Neuron (in vitro differentiated cells): ENCODE measurements around the gene ABCA2.
A peak's percentile ranks its signal among the peaks of the same experiment; 100 is the strongest.

Source experiments
- H2AFZ ChIP-seq: one replicate; pipeline ENCODE4 v1.6.1; 2013; ENCODE audit warnings: low read depth, mild to moderate bottlenecking, inconsistent platforms, low read length, moderate library complexity
- H3K27me3 ChIP-seq: one replicate; pipeline ENCODE4 v1.6.1; 2013; ENCODE audit warnings: low read length; ENCODE audit not compliant: insufficient read depth
- H3K36me3 ChIP-seq: one replicate; pipeline ENCODE4 v1.6.1; 2013; ENCODE audit warnings: low read length; ENCODE audit not compliant: insufficient read depth
- H3K4me1 ChIP-seq: one replicate; pipeline ENCODE4 v1.6.1; 2013; ENCODE audit warnings: low read length; ENCODE audit not compliant: insufficient read depth
- H3K4me3 ChIP-seq: 2 replicates; pipeline ENCODE4 v1.5.1; 2013; ENCODE audit warnings: mild to moderate bottlenecking, low read length, moderate library complexity
- H3K9me3 ChIP-seq: one replicate; pipeline ENCODE4 v1.6.1; 2013; ENCODE audit warnings: low read length

Gene ABCA2

GRCh38 chr9:137055385-137056364, 27.6 kb upstream of the ABCA2 start:
- Histone ChIP-seq H2AFZ (no peak overlapping the region), H3K36me3 (no peaks in the 10 kb centered on the region), H3K4me3 (no peak overlapping the region), H3K9me3 (no peaks in the 10 kb centered on the region), H3K4me1 (peaks cover 13% of the 10 kb centered on the region), H3K27me3 (peaks cover 66% of the 10 kb centered on the region)

GRCh38 chr9:137054932-137055384, 26.9 kb upstream of the ABCA2 start:
- Histone ChIP-seq H3K27me3 (peaks cover 73% of the 10 kb centered on the region), H3K36me3 (no peaks in the 10 kb centered on the region), H3K4me1 (peaks cover 13% of the 10 kb centered on the region), H3K9me3 (no peaks in the 10 kb centered on the region), H3K4me3 (no peak overlapping the region), H2AFZ (no peak overlapping the region)

DNA sequence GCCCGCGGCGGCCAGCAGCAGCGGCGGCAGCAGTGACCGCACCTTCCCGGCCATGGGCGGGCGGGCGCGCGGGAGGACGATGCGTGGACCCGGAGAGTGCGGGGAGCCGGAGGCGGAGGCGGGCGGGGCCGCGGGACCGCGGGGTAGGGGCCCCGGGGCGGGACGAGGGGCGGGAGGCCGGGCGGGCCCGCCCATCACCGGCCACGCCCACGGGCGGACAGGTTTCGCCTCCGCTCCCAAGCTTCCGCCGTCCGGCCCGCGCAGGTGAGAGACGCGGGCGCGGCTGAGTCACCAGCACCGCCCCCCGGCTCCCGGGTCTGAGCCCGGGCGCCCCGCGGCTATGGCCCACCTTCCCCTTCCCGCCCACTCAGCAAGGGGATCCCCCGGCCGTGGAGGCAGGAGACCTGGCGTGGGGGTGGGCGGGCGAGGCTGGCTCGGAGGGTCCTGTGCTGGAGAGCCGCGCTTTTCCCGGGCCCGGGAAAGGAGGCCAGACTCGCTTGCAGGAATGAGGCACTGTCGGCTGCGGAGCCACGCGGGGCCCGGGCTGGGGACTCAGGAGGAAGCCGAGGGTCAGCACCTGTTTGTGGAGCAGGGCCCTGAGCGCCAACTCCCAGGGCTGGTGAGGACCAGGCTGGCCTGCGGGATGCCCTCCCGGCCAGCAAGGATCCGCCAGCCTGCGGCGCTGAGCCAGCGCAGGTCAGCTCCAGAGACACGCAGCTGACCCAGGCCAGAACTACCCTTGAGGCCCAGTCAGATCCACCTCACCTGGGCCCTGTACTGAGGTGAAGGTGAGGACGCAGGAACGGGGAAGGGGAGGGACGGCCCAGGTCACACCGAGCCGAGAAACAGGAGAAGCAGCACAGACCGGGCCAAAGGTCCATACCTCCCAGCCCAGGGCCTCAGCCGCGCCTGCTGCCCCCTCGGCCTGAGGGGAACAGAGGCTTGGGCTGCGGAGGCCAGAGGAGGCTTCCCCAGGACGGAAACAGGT, 26.2 kb upstream of the ABCA2 start, which contains the start of gene ENTPD2:
TSS of gene ENTPD2 (minus strand) at position 118 of the 988 bp plus-strand sequence. CDS start at position 54, 64 bp downstream.
- no peak within 1 kb of the TSS for H3K4me3 ChIP-seq

GRCh38 chr9:137052998-137053943, 25.2 kb upstream of the ABCA2 start:
- Histone ChIP-seq H3K4me3 (no peak overlapping the region), H3K9me3 (no peaks in the 10 kb centered on the region), H3K27me3 (peaks cover 77% of the 10 kb centered on the region), H3K4me1 (peaks cover 13% of the 10 kb centered on the region), H3K36me3 (no peaks in the 10 kb centered on the region), H2AFZ (no peak overlapping the region)

More for the DNA sequence above, 26.2 kb upstream of the ABCA2 start, which contains the start of gene ENTPD2:
- Histone ChIP-seq H3K27me3 (peaks cover 80% of the 10 kb centered on the region), H2AFZ (no peak within 1 kb of the TSS), H3K9me3 (no peaks in the 10 kb centered on the region), H3K4me1 (peaks cover 13% of the 10 kb centered on the region), H3K36me3 (no peaks in the 10 kb centered on the region)

DNA sequence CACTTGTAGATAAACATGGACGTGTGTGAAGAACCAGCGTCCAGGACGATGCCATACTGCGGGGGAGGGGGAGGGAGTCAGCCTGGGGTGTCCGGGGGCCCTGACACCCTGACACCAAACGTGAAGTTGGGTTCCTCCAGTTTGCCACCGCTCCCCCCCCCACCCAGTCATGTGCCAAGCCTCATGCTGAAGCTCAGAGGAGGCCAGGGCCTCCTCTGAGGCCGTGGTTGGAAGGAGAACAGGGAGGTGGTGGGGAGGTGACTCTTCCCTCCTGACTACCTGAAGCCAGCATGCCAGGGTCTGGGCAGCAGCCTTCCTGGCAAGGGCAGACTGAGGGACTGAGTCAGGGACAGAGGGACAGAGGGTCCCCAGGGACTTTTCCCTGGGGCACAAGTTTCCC, 24.3 kb upstream of the ABCA2 start:
- Histone ChIP-seq H2AFZ (no peak overlapping the region), H3K27me3 (peaks cover 87% of the 10 kb centered on the region), H3K4me3 (no peak overlapping the region), H3K9me3 (no peaks in the 10 kb centered on the region), H3K4me1 (peaks cover 13% of the 10 kb centered on the region), H3K36me3 (no peaks in the 10 kb centered on the region)

- H3K36me3 ChIP-seq: no peaks in the 10 kb centered on the region
- H3K4me1 ChIP-seq: peaks cover 13% of the 10 kb centered on the region
- no peaks in the 10 kb centered on the region for H3K9me3 ChIP-seq
- peaks cover 84% of the 10 kb centered on the region for H3K27me3 ChIP-seq
- H3K4me3 ChIP-seq: no peak overlapping the region
- no peak overlapping the region for H2AFZ ChIP-seq
These were observed 23.2 kb upstream of the ABCA2 start for GRCh38 chr9:137051145-137051724.

- Histone ChIP-seq H3K4me1 (peaks cover 9% of the 10 kb centered on the region), H3K4me3 (no peak overlapping the region), H3K27me3 (peaks cover 79% of the 10 kb centered on the region), H3K36me3 (no peaks in the 10 kb centered on the region), H2AFZ (no peak overlapping the region), H3K9me3 (no peaks in the 10 kb centered on the region)
These were observed 22.5 kb upstream of the ABCA2 start for GRCh38 chr9:137050570-137050969.

DNA sequence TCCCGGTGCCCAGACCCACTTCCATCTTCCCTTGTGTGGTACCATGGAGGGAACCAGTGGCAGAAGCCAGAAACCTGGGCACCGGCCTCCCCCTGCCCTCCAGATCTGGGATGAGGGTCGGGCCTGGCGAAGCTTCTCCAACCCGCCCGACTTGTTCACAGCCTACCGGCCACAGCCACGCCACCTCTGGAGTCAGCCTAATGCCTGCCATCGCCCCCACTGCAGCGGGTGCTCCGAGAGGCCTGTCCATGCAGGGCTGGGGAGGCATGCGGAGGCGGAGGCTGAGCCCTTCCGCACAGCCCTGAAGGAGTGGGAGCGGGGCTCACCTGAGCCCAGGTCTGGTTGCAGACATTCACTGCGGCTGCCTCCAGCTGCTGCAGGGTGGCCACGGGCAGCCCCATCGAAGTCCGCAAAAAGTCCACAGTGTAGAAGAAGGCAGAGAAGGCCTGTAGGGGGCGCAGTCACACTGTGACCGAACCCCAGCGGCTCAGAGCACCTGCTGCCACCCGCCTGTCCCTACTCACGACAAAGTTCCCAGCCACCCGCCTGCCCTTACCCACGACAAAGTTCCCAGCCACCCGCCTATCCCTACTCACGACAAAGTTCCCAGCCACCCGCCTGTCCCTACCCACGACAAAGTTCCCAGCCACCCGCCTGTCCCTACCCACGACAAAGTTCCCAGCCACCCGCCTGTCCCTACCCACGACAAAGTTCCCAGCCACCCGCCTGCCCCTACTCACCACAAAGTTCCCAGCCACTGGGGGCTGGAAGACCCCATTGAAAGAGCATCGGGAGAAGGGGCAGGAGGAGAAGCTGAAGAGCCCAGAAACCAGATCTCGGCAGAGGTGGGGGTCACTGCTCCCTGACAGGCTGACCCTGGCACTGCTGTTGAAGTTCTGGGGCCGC, 21.8 kb upstream of the ABCA2 start:
- no peaks in the 10 kb centered on the region for H3K9me3 ChIP-seq
- H3K4me3 ChIP-seq: no peak overlapping the region
- no peaks in the 10 kb centered on the region for H3K36me3 ChIP-seq
- no peak overlapping the region for H2AFZ ChIP-seq
- peaks cover 7% of the 10 kb centered on the region for H3K4me1 ChIP-seq
- peaks cover 71% of the 10 kb centered on the region for H3K27me3 ChIP-seq

DNA sequence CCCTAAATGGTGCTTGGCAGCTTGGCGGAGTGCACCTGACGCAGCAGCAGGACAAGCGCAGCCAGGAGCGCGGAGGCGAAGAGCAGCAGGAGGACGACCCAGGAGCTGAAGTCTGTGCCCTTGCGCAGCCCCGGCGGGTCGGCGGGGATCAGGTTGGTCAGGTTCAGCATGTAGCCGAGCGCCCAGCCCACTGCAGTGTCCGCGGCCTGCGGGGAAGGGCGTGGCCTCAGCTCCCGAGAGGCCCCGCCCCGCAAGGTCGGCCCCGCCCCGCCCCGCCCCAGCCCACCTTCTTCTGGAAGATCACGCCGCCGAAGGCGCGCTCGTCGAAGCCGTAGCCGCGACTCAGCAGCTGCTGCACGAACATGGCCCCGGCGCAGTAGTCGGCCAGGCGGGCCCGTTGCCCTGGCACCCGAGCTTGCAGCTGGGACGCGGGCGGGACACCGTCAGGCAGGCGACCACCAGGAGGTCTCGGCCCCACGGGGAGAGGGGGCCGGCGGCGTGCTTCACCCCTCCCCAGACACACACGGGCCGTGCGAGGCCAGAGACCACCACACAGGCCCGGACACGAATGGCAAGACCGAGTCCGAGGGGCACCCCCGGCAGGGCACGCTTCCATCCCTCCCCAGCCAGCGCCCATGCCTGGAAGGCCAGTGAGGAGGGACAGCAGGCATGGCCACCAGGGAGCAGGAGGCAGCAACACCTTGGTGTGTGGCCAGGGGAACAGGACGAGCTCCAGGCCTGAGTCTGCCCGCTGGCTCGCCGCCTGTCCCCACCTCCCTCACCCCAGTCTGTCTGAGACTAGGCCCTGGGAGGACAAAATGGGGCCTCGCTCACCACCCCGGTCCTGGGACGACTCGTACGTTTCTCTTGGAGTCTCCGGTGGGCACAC, 20.9 kb upstream of the ABCA2 start:
- peaks cover 62% of the 10 kb centered on the region for H3K27me3 ChIP-seq

GRCh38 chr9:137046088-137046787, 18.2 kb upstream of the ABCA2 start, which contains the start of gene NPDC1:
Gene NPDC1, minus strand, starts transcription at chr9:137046177. Its CDS starts 188 bp downstream, at chr9:137045989.
- H2AFZ ChIP-seq: peak within 1 kb of the TSS; percentile 75
- H3K36me3 ChIP-seq: no peaks in the 10 kb centered on the region
- peak within 1 kb of the TSS; percentile 85 for H3K4me3 ChIP-seq
- no peaks in the 10 kb centered on the region for H3K9me3 ChIP-seq
- peaks cover 30% of the 10 kb centered on the region for H3K4me1 ChIP-seq
- peaks cover 36% of the 10 kb centered on the region for H3K27me3 ChIP-seq

More for the DNA sequence above, 20.9 kb upstream of the ABCA2 start:
- no peaks in the 10 kb centered on the region for H3K9me3 ChIP-seq
- H3K4me1 ChIP-seq: peaks cover 15% of the 10 kb centered on the region
- H3K36me3 ChIP-seq: no peaks in the 10 kb centered on the region
- H3K4me3 ChIP-seq: no peak overlapping the region
- no peak overlapping the region for H2AFZ ChIP-seq
